ENCODE results near the gene TPCN1. TPM values are rescaled to one million over a fixed set of nuclear protein-coding genes. Genes with fewer than 3 reads are reported as not detected.

TPCN1 gene
- total and polyA plus RNA-seq, 2 experiments from 2014 or later: 16.9 to 32.1 TPM

DNA sequence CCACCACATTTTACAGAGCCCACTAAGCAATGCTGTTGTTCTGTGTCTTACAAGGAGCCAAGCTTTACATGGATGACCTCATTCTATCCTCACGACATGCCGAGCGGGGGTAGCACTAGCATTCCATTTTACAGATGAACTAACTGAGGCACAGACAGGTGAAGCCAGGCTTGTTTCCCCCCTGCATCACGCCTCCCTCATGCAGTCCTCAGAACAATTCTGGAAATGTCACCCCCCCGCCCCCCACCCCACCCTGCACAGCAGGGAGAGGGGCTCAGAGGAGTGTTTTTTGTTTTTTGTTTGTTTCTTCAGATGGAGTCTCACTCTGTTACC is 112.1 kb downstream of the TPCN1 start:
- peaks cover 12% of the 10 kb centered on the region for H3K4me1 ChIP-seq (ENCODE audit: insufficient read depth)
- H3K27ac ChIP-seq: no peak overlapping the region
- H3K9me2 ChIP-seq (replicated peaks; ENCODE audit: insufficient read depth): no peaks in the 10 kb centered on the region
- H3K4me3 ChIP-seq: no peak overlapping the region
- H3K4me2 ChIP-seq: peak overlapping the region; percentile 77
- no peaks in the 10 kb centered on the region for H4K20me1 ChIP-seq (ENCODE audit: insufficient read depth, poor library complexity, severe bottlenecking)
- WGBS (ENCODE audit: low lambda C conversion rate, missing lambda C conversion rate): 93% methylated on average over 5 of the region's 5 CpGs
- H2AFZ ChIP-seq: no peak overlapping the region
- H3K9me3 ChIP-seq (ENCODE audit: low read depth): no peaks in the 10 kb centered on the region
- H3K27me3 ChIP-seq: no peaks in the 10 kb centered on the region
- DNase-seq (ENCODE audit: low spot score): no peak
- TF ChIP-seq, protein P1, sequence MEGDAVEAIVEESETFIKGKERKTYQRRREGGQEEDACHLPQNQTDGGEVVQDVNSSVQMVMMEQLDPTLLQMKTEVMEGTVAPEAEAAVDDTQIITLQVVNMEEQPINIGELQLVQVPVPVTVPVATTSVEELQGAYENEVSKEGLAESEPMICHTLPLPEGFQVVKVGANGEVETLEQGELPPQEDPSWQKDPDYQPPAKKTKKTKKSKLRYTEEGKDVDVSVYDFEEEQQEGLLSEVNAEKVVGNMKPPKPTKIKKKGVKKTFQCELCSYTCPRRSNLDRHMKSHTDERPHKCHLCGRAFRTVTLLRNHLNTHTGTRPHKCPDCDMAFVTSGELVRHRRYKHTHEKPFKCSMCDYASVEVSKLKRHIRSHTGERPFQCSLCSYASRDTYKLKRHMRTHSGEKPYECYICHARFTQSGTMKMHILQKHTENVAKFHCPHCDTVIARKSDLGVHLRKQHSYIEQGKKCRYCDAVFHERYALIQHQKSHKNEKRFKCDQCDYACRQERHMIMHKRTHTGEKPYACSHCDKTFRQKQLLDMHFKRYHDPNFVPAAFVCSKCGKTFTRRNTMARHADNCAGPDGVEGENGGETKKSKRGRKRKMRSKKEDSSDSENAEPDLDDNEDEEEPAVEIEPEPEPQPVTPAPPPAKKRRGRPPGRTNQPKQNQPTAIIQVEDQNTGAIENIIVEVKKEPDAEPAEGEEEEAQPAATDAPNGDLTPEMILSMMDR (IDR thresholded peaks at IDR 0.05; ENCODE audit: poor library complexity): no peak
- TF ChIP-seq EZH2phosphoT487 (IDR thresholded peaks at IDR 0.05; ENCODE audit: low read depth, severe bottlenecking, unreplicated experiment): no peak
- H3K79me2 ChIP-seq: no peaks in the 10 kb centered on the region
- H3K36me3 ChIP-seq (replicated peaks; ENCODE audit: insufficient read depth, low read depth): no peaks in the 10 kb centered on the region

DNA sequence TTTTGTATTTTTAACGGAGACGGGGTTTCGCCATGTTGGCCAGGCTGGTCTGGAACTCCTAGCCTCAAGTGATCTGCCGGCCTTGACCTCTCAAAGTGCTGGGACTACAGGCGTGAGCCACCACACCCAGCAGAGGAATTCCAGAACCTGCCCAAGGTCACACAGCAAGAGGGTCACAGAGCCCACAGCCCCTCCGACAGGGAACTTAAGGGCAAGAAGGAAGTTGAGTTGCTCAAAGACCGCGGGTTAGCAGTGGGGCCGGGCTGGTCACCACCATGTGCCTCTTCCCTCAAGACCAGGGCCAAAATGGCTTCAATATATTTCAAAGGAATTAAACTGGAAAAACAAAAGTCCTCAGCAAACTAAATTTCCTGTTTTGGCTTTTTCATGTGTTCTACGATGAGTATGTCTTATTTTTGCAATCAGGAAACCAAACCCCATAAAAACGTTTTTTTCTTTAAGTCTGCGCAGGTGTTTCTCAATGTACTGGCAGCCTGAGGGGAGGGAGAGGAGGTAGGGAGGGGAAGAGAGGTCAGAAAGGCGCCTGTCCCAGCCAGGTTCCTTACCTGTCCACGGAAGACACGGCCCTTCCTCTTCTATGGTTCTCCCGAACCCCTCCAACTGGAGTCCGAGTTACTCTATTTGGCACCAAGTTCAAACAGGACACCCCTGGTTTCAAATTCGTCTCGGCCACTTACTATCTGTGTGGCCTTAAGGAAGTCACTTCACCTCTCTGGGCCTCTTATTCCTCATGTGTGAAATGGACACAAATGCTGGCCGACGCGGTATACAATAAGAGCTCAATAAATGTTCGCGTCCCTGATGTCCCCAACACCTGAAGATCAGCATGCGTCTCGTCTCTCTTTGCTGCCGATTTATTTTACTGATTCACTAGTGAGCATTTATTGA is 112.9 kb downstream of the TPCN1 start:
- Histone ChIP-seq H3K9me3 (ENCODE audit: low read depth) (no peaks in the 10 kb centered on the region), H3K27me3 (no peaks in the 10 kb centered on the region), H3K4me2 (peak overlapping the region; percentile 77), H3K9me2 (replicated peaks; ENCODE audit: insufficient read depth) (no peaks in the 10 kb centered on the region), H3K4me1 (ENCODE audit: insufficient read depth) (peaks cover 12% of the 10 kb centered on the region), H3K36me3 (replicated peaks; ENCODE audit: insufficient read depth, low read depth) (no peaks in the 10 kb centered on the region), H4K20me1 (ENCODE audit: insufficient read depth, poor library complexity, severe bottlenecking) (no peaks in the 10 kb centered on the region), H3K27ac (peak overlapping the region; percentile 15), H3K79me2 (no peaks in the 10 kb centered on the region), H2AFZ (peak overlapping the region; percentile 55), H3K4me3 (peak overlapping the region; percentile 55)
- WGBS (ENCODE audit: low lambda C conversion rate, missing lambda C conversion rate): 47% methylated on average over 27 of the region's 27 CpGs
- DNase-seq (ENCODE audit: low spot score): no peak
- TF ChIP-seq EZH2 (IDR thresholded peaks at IDR 0.05; ENCODE audit: borderline replicate concordance): no peak
- TF ChIP-seq, protein P1 (IDR thresholded peaks at IDR 0.05; ENCODE audit: poor library complexity): no peak
- no peak for TF ChIP-seq EZH2phosphoT487 (IDR thresholded peaks at IDR 0.05; ENCODE audit: low read depth, severe bottlenecking, unreplicated experiment)

DNA sequence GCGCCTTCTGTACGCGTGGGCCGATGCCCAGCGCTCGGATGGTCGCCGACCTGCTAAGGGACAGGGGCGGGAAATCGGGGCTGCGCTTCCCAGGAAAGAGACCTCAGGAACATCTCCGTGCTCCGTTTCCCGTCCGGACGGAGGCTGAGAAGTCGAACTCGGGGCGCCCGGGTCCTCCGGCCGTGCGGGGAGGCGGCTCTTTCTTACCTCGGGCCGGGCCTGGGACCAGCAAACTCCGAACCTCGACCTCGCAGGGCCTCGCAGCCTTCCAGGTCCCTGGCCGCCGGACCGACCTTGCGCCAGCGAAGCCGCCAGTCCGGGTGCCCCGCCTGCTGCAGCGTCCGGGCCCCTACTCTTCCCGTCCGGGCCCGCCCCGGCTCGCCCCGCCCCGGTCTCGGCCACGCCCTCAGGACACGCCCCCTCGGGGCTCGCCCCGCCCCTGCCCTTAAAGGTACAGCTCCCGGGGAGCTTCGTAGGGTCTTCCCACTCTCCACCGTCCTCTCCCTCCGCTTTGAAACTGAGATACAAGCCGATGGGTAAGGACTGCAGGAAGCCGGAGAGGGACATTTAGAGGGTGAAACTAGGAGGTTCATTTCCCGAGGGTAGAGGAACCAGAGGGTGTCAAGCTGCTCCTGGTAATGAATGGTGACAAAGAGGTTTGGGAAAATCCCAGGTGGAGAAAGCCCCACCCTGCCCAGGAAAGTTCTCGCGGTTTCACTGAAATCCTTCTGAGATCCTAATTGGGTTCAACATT is 113.7 kb downstream of the TPCN1 start, which contains the start of gene SLC8B1:
Gene SLC8B1, minus strand, starts transcription at position 324 of the 754 bp plus-strand sequence. CDS start 2,231 bp downstream, outside the sequence.
- H3K36me3 ChIP-seq (replicated peaks; ENCODE audit: insufficient read depth, low read depth): no peaks in the 10 kb centered on the region
- peak within 1 kb of the TSS; percentile 15 for H3K27ac ChIP-seq
- 2% methylated on average over 38 of the region's 62 CpGs for WGBS (ENCODE audit: low lambda C conversion rate, missing lambda C conversion rate)

More for the DNA sequence above, 113.7 kb downstream of the TPCN1 start, which contains the start of gene SLC8B1:
- H2AFZ ChIP-seq: peak within 1 kb of the TSS; percentile 68
- peak within 1 kb of the TSS; percentile 77 for H3K4me2 ChIP-seq
- H3K4me3 ChIP-seq: peak within 1 kb of the TSS; percentile 55
- H4K20me1 ChIP-seq (ENCODE audit: insufficient read depth, poor library complexity, severe bottlenecking): no peaks in the 10 kb centered on the region
- peaks cover 12% of the 10 kb centered on the region for H3K4me1 ChIP-seq (ENCODE audit: insufficient read depth)
- H3K9me2 ChIP-seq (replicated peaks; ENCODE audit: insufficient read depth): no peaks in the 10 kb centered on the region
- H3K79me2 ChIP-seq: no peaks in the 10 kb centered on the region
- DNase-seq (ENCODE audit: low spot score): peak; percentile 94
- no peaks in the 10 kb centered on the region for H3K9me3 ChIP-seq (ENCODE audit: low read depth)
- TF ChIP-seq EZH2phosphoT487 (IDR thresholded peaks at IDR 0.05; ENCODE audit: low read depth, severe bottlenecking, unreplicated experiment) (no peak), EZH2 (IDR thresholded peaks at IDR 0.05; ENCODE audit: borderline replicate concordance) (no peak)
- TF ChIP-seq, protein P1 (IDR thresholded peaks at IDR 0.05; ENCODE audit: poor library complexity): no peak
- no peaks in the 10 kb centered on the region for H3K27me3 ChIP-seq

Measured in hepatocyte (in vitro differentiated cells).